Erythroblast (primary cell): ENCODE results near the gene CNPY2.

Source experiments
- GATA1 ChIP-seq: IDR thresholded peaks from 2 replicates; pipeline ENCODE4 v1.6.1; 2011; ENCODE audit warnings: low read depth, mild to moderate bottlenecking, control low read depth, low read length, moderate library complexity
- POLR2A ChIP-seq: IDR thresholded peaks from 2 replicates; pipeline ENCODE4 v1.6.1; 2011; ENCODE audit warnings: mild to moderate bottlenecking, low read length

GRCh38 chr12:56332512-56333196 is 16.9 kb upstream of the CNPY2 start:
- TF ChIP-seq POLR2A (no peak), GATA1 (no peak)
